Transverse colon (tissue), 4 donors: Measurements from ENCODE around the gene TXN2. TPM values are rescaled to one million over a fixed set of nuclear protein-coding genes. Genes with fewer than 3 reads are reported as not detected.

Experiments used
- DNase-seq: peaks from one replicate; pipeline ENCODE4 v3.0.0-alpha.2; 2019
- H3K27ac ChIP-seq, 4 donors: fragments of 200-600 bp; sonication (generic); 2 replicates each; pipeline ENCODE4 v1.5.1; 2016 to 2018; ENCODE audit warnings: inconsistent platforms in 4 of 4
- H3K27me3 ChIP-seq: fragments of 200-600 bp; sonication (generic); 2 replicates; pipeline ENCODE4 v1.5.1; 2017; ENCODE audit warnings: inconsistent platforms
- H3K36me3 ChIP-seq, 4 donors: fragments of 200-600 bp; sonication (generic); 2 replicates each; pipeline ENCODE4 v1.5.1; 2017 to 2019; ENCODE audit warnings: inconsistent platforms in 4 of 4
- H3K4me1 ChIP-seq, 4 donors: fragments of 200-600 bp; sonication (generic); 2 replicates each; pipeline ENCODE4 v1.5.1; 2017 to 2020; ENCODE audit warnings: inconsistent platforms in 4 of 4
- H3K4me3 ChIP-seq, 4 donors: fragments of 200-600 bp; sonication (generic); 1 replicate in 1 of 4; 2 replicates in 3 of 4; pipeline versions ENCODE4 v1.5.1 to v1.6.1; 2017 to 2019; ENCODE audit warnings: inconsistent platforms in 4 of 4
- H3K9me3 ChIP-seq, 2 donors: fragments of 200-600 bp; sonication (generic); 2 replicates each; pipeline ENCODE4 v1.5.1; 2017 to 2019; ENCODE audit warnings: inconsistent platforms in 2 of 2
- CTCF ChIP-seq, 5 experiments: fragments of 200-600 bp in 3 of 5; fragments of 450-650 bp in 2 of 5; sonication (generic) in 3 of 5; IDR thresholded peaks; 1 replicate in 2 of 5; 2 replicates in 3 of 5; pipeline ENCODE4 v1.5.1; 2016 to 2017; ENCODE audit warnings: antibody characterized with exemption in 5 of 5, inconsistent platforms in 3 of 5, mild to moderate bottlenecking in 2 of 5, moderate library complexity in 1 of 5
- EP300 ChIP-seq: sonication (generic); formaldehyde crosslinking; IDR thresholded peaks from one replicate; pipeline ENCODE4 v1.6.1; 2017; ENCODE audit warnings: antibody characterized with exemption, low read depth
- POLR2A ChIP-seq: fragments of 450-650 bp; IDR thresholded peaks from one replicate; pipeline ENCODE4 v1.6.1; 2016; ENCODE audit warnings: antibody characterized with exemption, mild to moderate bottlenecking, moderate library complexity
- POLR2AphosphoS5 ChIP-seq, 3 donors: sonication (generic); formaldehyde crosslinking; IDR thresholded peaks; one replicate each; pipeline ENCODE4 v1.6.1; 2016; ENCODE audit warnings: antibody characterized with exemption in 3 of 3
- WGBS, 2 donors: methylation state at CpG; one replicate each; pipeline ENCODE4 v1.1.5; 2018; ENCODE audit warnings: low coverage in 1 of 2; 5-methylcytosine and 5-hydroxymethylcytosine counted together
- in situ Hi-C, 4 donors: fragments of 200-750 bp; cut with MboI; loops; one replicate each; pipeline versions ENCODE4 v1.15.0 to v1.15.1; 2017; ENCODE audit warnings: low sequenced_read_pairs in 3 of 4, low pct_ligation_motif_present in 1 of 4, low pct_unique_long_range_greater_than_20kb in 1 of 4
- intact Hi-C: fragments of 100-400 bp; cut with DNase I; formaldehyde crosslinking; loops from one replicate; pipeline ENCODE4 v1.15.1; 2023; ENCODE audit warnings: low total_unique reads
- total RNA-seq, 4 donors: library from RNA; depleted of rRNA; stranded (reverse); fragments of >200 nt; gene quantifications; one replicate each; pipeline ENCODE4 v1.1.0, GENCODE V29; 2016

The TXN2 gene
- total RNA-seq, 4 donors from 2014 or later, result 68.5 to 317 (median 93.3) TPM

GRCh38 chr22:36506637-36507517 is 25.4 kb upstream of the TXN2 start, which contains the start of gene FOXRED2:
Gene FOXRED2, minus strand, starts transcription at chr22:36507040. Its CDS starts 618 bp downstream, at chr22:36506422.
- peak within 1 kb of the TSS; percentile 37 to 55 (median 46) for H3K4me3 ChIP-seq
- H3K36me3 ChIP-seq, result peaks cover 0 to 9% (median 2%) of the 10 kb centered on the region in 4 donors
- H3K9me3 ChIP-seq, result no peaks in the 10 kb centered on the region
- DNase-seq, result peak; percentile 92
- in situ Hi-C loops, result no loop called here
- peaks cover 5 to 14% (median 11%) of the 10 kb centered on the region in 4 donors for H3K4me1 ChIP-seq
- TF ChIP-seq POLR2A, result peak; percentile 51
- TF ChIP-seq POLR2AphosphoS5 (IDR thresholded peaks at IDR 0.05), result peak; percentile 77 to 83 (median 81)
- TF ChIP-seq CTCF (IDR thresholded peaks at IDR 0.05), result no peak
- peak within 1 kb of the TSS; percentile 70 to 89 (median 78) for H3K27ac ChIP-seq
- intact Hi-C loops, result no loop called here
- 7 to 60% methylated on average over 1 to 66 of the region's 75 CpGs for WGBS, 2 donors
- H3K27me3 ChIP-seq, result no peaks in the 10 kb centered on the region

GRCh38 chr22:36505998-36506635 is 24.7 kb upstream of the TXN2 start:
- DNase-seq, result peak; percentile 13
- Histone ChIP-seq H3K27me3 (no peaks in the 10 kb centered on the region), H3K9me3 (no peaks in the 10 kb centered on the region), H3K27ac (peak overlapping the region; percentile 70 to 89 (median 78)), H3K4me1 (peaks cover 5 to 14% (median 11%) of the 10 kb centered on the region in 4 donors), H3K36me3 (peaks cover 0 to 4% (median 2%) of the 10 kb centered on the region in 4 donors), H3K4me3 (peak overlapping the region in 2 of 4 donors; percentile 51 to 55)
- TF ChIP-seq POLR2AphosphoS5 (IDR thresholded peaks at IDR 0.05) (no peak), POLR2A (no peak), CTCF (IDR thresholded peaks at IDR 0.05) (no peak), EP300 (no peak)
- intact Hi-C loops (no loop called here), in situ Hi-C loops (no loop called here)
- 90 to 94% methylated on average over 4 to 48 of the region's 60 CpGs for WGBS, 2 donors

- H3K27me3 ChIP-seq, result no peaks in the 10 kb centered on the region
- DNase-seq, result no peak
- H3K27ac ChIP-seq, result no peak overlapping the region
- intact Hi-C loops (no loop called here), in situ Hi-C loops (loop anchor here in 2 of 4 donors (25.0 kb wide), 1 partner anchor 311 kb away; no protein-coding TSS in a partner anchor)
- 71 to 94% methylated on average over 5 to 30 of the region's 30 CpGs for WGBS, 2 donors
- H3K9me3 ChIP-seq, result no peaks in the 10 kb centered on the region
- no peak overlapping the region for H3K4me3 ChIP-seq
- no peaks in the 10 kb centered on the region for H3K36me3 ChIP-seq
- no peaks in the 10 kb centered on the region for H3K4me1 ChIP-seq
- TF ChIP-seq CTCF (IDR thresholded peaks at IDR 0.05) (no peak), POLR2AphosphoS5 (IDR thresholded peaks at IDR 0.05) (no peak), POLR2A (no peak), EP300 (no peak)
These were observed 16.6 kb upstream of the TXN2 start for GRCh38 chr22:36497910-36498665.
